Activated CD8-positive, alpha-beta T cell treated with anti-CD3 and anti-CD28 coated beads, Interleukin-2, amount 10 ng/mL, durations not matched to agents 7 days and 5 days (primary cell): Measurements from ENCODE around the gene SNORC. TPM values are rescaled to one million over a fixed set of nuclear protein-coding genes. Genes with fewer than 3 reads are reported as not detected.
A peak's percentile ranks its signal among the peaks of the same experiment; 100 is the strongest.
"Not testable (repeated sequence)": the region's sequence is repeated elsewhere in the genome, so short reads cannot be mapped to it uniquely, and the experiment has no call there.

ENCODE experiments used
- ATAC-seq: fragments of 150-1000 bp; cut with Tn5 transposase; one replicate; pipeline ENCODE4 v1.10.0; 2021; ENCODE audit warnings: moderate library complexity
- CTCF ChIA-PET: fragments of 350-600 bp; sonication (Branson Sonifier 250); formaldehyde crosslinking; loops from one replicate; lab custom pipeline; 2021; ENCODE audit warnings: antibody characterized with exemption; lab: Charles Lee
- POLR2A ChIA-PET: fragments of 350-600 bp; sonication (Branson Sonifier 250); formaldehyde crosslinking; loops from one replicate; lab custom pipeline; 2021; ENCODE audit warnings: antibody characterized with exemption; lab: Charles Lee
- DNase-seq: peaks from one replicate; pipeline ENCODE4 v3.0.0-alpha.2; 2020
- H3K27ac Mint-ChIP-seq: one replicate; pipeline ENCODE4 v1.8.0; 2021; ENCODE audit warnings: mild to moderate bottlenecking, mixed read lengths
- H3K27me3 Mint-ChIP-seq: one replicate; pipeline ENCODE4 v1.8.0; 2021; ENCODE audit warnings: low read depth, mixed read lengths
- H3K36me3 Mint-ChIP-seq: one replicate; pipeline ENCODE4 v1.8.0; 2021; ENCODE audit warnings: low read depth, mixed read lengths
- H3K4me1 Mint-ChIP-seq: one replicate; pipeline ENCODE4 v1.8.0; 2021; ENCODE audit warnings: low read depth, mixed read lengths
- H3K4me3 Mint-ChIP-seq: one replicate; pipeline ENCODE4 v1.8.0; 2021; ENCODE audit warnings: mild to moderate bottlenecking, mixed read lengths
- H3K9me3 Mint-ChIP-seq: one replicate; pipeline ENCODE4 v1.8.0; 2022; ENCODE audit warnings: mixed read lengths; ENCODE audit not compliant: insufficient read depth
- total RNA-seq, 2 experiments: library from RNA; stranded (reverse); gene quantifications; one replicate each; pipeline ENCODE4 v1.2.3, GENCODE V29; 2021

The SNORC gene
- total RNA-seq, 2 experiments from 2014 or later: 0.99 to 2.2 TPM

DNA sequence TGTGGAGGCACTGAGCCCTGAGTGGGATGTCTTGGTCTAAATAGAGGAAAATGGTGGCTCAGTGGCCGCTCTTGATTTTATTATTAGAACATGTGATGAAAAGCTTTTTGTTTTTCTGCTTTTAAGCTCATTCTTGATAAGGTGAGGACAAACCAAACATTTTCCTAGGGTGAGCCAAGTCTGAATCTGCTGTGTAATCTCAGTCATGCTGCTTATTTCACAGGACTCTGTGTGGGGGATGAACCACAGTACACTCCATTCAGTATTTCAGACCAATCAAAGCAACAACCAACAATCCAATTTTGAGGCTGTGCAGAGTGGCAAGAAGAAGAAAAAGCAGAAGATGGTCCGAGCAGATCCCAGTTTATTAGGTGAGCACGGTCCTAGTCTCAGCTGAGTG, 20.0 kb upstream of the SNORC start:
- Mint-ChIP-seq H3K9me3 (no peaks in the 10 kb centered on the region), H3K27ac (peak overlapping the region; percentile 9), H3K36me3 (peaks cover 63% of the 10 kb centered on the region), H3K4me1 (no peaks in the 10 kb centered on the region), H3K4me3 (no peak overlapping the region), H3K27me3 (no peaks in the 10 kb centered on the region)
- no peak for ATAC-seq
- CTCF ChIA-PET: no interaction called here
- POLR2A ChIA-PET: no interaction called here
- DNase-seq: no peak

DNA sequence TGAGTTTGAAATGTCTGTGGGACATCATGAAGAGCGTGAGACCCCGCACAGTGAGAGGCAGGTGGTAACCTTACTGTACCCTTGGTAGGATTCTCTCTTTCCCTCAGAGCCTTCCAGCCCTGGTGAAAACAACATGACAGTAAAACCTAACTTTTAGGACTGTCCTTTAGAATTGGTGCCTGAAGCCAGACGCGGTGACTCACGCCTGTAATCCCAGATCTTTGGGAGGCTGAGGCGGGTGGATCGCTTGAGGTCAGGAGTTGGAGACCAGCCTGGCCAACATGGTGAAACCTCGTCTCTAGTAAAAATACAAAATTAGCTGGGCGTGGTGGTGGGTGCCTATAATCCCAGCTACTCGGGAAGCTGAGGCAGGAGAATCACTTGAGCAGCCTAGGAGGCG, 18.0 kb upstream of the SNORC start:
- H3K4me3 Mint-ChIP-seq, H3K9me3 Mint-ChIP-seq, H3K27ac Mint-ChIP-seq, POLR2A ChIA-PET, DNase-seq, H3K27me3 Mint-ChIP-seq, H3K4me1 Mint-ChIP-seq: not testable (repeated sequence)
- ATAC-seq: peak; percentile 27
- CTCF ChIA-PET: interaction anchor here (1.5 to 4.7 kb wide), 3 partner anchors 201 to 398 kb away, joined by 3 to 33 read pairs (median 8); no protein-coding TSS in a partner anchor
- H3K36me3 Mint-ChIP-seq: peaks cover 54% of the 10 kb centered on the region

DNA sequence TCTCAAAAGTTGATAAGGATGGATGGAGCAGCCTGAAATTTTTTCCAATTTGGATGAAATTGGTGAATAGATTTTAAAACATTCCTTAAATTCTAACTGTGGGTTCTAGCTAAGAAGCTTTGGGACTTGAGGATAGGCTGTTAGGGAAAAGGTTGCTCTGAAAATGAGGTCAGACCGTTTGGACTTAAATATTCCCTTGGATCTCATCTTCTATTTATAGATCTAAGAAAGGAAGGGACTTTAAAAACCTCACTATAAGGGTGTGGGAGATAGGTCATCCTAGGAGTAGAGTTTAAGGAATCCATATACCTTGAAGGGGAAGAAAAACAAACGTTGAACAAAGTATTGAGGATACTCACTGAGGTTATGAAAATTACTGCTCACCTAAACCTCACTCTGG, 17.4 kb upstream of the SNORC start:
- DNase-seq (no peak), ATAC-seq (no peak)
- Mint-ChIP-seq H3K36me3 (peaks cover 55% of the 10 kb centered on the region), H3K4me1 (no peaks in the 10 kb centered on the region), H3K4me3 (no peak overlapping the region), H3K27me3 (no peaks in the 10 kb centered on the region), H3K27ac (no peak overlapping the region), H3K9me3 (no peaks in the 10 kb centered on the region)
- ChIA-PET CTCF (interaction anchor here (1.4 to 4.7 kb wide), 7 partner anchors 10 to 398 kb away, joined by 3 to 33 read pairs (median 5); partner anchors contain the start of gene INPP5D), POLR2A (no interaction called here)

DNA sequence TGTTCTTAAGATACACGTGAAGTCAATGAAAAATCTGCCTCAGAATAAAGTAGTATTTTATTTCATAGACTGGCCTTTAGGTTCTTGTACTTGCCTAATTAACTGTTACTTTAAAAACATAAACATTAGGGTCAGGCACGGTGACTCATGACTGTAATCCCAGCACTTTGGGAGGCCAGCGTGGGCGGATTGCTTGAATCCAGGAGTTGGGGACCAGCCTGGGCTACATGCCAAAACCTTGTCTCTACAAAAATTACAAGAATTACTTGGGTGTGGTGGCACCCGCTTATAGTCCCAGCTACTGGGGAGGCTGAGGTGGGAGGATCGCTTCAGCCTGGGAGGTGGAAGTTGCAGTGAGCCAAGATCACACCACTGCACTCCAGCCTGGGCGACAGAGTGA, 16.0 kb upstream of the SNORC start:
- Mint-ChIP-seq H3K4me1 (no peaks in the 10 kb centered on the region), H3K27me3 (no peaks in the 10 kb centered on the region), H3K36me3 (peaks cover 55% of the 10 kb centered on the region), H3K27ac (no peak overlapping the region), H3K4me3 (no peak overlapping the region), H3K9me3 (no peaks in the 10 kb centered on the region)
- ChIA-PET POLR2A (no interaction called here), CTCF (interaction anchor here (1.0 to 4.7 kb wide), 8 partner anchors 12 to 589 kb away, joined by 3 to 33 read pairs (median 4); partner anchors contain the start of gene INPP5D)
- ATAC-seq: no peak
- DNase-seq: no peak

DNA sequence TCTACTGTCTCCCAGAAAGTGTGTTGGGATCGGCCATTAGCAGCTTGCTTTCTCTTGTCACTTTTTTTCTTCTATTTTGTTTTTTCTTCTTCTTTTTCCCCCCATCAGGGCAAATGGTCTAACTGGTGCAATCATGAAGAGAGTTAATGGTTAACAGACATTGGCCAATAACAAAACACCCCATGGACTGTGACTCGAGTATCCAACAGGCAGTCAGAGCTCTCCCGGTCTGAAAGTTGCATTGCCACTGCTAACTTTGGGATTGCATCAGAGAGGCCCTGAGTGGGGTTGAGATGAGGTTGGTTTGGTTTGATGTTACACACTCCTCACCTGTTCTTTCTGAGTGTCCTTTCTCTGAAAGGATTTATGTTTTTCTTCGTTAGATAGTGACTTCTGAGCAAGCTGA, 12.9 kb upstream of the SNORC start:
- CTCF ChIA-PET: no interaction called here
- no peak overlapping the region for H3K27ac Mint-ChIP-seq
- ATAC-seq: no peak

DNA sequence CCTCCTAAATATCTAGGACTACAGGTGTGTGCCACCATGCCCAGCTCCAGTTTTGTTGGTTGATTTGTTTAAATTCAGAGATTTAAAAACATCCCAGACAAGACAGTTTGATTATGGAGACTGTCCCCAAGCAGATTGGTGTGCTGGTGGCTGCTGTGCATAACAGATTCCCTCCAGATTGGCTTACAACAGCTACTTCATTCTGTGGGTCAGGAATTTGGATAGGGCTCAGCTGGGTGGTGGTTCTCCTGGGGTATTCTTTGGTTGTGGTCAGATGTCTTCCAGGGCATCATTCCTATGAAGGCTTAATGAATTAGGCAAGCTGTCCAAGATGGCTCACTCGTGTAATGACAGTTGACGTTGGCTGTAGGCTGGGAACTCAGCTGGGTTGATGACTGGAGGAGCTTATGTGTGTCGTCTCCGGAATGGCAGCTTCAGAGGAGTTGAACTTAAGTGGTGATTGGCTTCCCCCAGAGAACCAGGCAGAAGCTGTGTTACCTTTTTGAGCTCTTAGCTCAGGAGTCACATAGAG, 10.6 kb upstream of the SNORC start:
- Mint-ChIP-seq H3K36me3 (peaks cover 42% of the 10 kb centered on the region), H3K4me1 (no peaks in the 10 kb centered on the region), H3K4me3 (no peak overlapping the region), H3K9me3 (no peaks in the 10 kb centered on the region), H3K27me3 (no peaks in the 10 kb centered on the region), H3K27ac (no peak overlapping the region)
- ATAC-seq: no peak
- CTCF ChIA-PET: no interaction called here
- DNase-seq: no peak
- POLR2A ChIA-PET: no interaction called here

More for the DNA sequence above, 12.9 kb upstream of the SNORC start:
- H3K4me1 Mint-ChIP-seq: no peaks in the 10 kb centered on the region
- no peak for DNase-seq
- POLR2A ChIA-PET: no interaction called here
- no peaks in the 10 kb centered on the region for H3K9me3 Mint-ChIP-seq
- no peak overlapping the region for H3K4me3 Mint-ChIP-seq
- H3K27me3 Mint-ChIP-seq: no peaks in the 10 kb centered on the region
- peaks cover 49% of the 10 kb centered on the region for H3K36me3 Mint-ChIP-seq

DNA sequence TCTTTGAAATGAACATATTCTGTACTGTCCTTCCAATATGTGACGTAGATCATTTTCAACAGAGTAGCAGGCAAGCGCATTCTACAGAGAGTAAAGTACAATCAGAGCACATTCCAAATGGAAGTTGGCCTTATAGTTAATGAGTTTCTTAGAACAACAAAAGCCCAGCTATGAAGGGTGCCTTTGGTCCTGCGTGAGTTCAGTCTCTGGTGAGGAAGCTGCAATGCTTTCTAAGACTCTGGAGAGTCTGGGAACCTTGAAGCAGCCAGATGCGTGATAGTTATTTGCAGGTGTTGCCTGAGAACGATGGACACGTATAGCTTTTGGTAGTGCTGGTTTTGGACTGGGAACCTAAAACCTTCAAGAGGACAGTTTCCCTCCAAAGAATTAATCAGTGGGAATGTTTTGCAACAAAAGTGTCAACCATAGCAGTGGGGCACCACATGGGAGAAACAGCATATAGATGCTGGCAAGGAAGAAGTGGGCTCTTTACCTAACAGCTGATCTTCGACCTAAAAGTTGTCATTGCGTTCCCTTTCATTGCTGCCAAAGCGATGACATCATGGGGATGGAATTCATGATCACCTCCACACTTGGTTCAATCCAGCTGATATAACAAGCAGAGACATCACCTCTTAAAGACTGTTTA, 9.3 kb upstream of the SNORC start:
- ChIA-PET CTCF (interaction anchor here (1.3 kb wide), 1 partner anchor 17 kb away, joined by 3 read pairs; no protein-coding TSS in a partner anchor), POLR2A (no interaction called here)
- DNase-seq (no peak), ATAC-seq (no peak)
- Mint-ChIP-seq H3K9me3 (no peaks in the 10 kb centered on the region), H3K27me3 (no peaks in the 10 kb centered on the region), H3K4me3 (no peak overlapping the region), H3K27ac (no peak overlapping the region), H3K4me1 (no peaks in the 10 kb centered on the region), H3K36me3 (peaks cover 40% of the 10 kb centered on the region)

DNA sequence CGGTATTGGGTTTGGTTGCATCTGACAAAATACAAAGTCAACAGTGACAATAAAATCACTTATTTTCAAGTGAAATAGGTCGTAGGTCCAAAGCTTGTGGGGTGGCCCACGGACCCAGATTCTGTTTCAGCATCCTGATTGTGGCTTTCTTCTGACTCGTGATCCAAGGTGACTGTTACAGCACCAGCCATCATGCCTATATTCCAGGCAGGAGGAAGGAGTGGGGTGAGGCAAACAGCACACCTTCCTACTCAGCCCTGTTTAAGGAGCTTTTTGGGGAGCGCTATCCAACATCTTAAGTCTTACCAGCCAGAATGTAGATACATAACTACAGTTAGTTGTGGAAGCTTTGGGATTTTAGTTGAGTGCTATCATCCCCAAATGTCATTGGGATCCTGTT, 8.7 kb upstream of the SNORC start:
- H3K4me1 Mint-ChIP-seq: no peaks in the 10 kb centered on the region
- ChIA-PET POLR2A (no interaction called here), CTCF (no interaction called here)
- ATAC-seq: no peak
- no peaks in the 10 kb centered on the region for H3K27me3 Mint-ChIP-seq
- H3K4me3 Mint-ChIP-seq: no peak overlapping the region
- no peak overlapping the region for H3K27ac Mint-ChIP-seq
- DNase-seq: no peak
- H3K9me3 Mint-ChIP-seq: no peaks in the 10 kb centered on the region
- H3K36me3 Mint-ChIP-seq: peaks cover 38% of the 10 kb centered on the region

DNA sequence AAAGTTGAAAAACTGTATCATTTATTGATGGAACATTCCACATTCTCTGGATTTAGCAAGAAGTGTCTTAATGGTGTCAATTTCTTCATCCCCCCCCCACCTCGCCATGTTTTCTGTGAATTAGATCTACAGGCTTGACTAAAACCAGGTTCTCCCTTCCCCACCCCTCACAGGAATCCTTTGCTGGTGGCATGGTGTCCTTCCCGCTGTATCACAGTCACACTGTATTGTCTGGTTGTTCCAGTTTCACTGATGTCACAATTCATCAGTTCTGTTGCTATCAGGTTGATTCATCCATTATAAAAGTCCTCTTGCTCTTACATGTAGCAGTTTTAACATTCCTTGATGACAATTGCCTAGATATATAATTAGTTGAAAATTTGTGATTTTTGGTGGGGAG, 6.1 kb upstream of the SNORC start:
- no peaks in the 10 kb centered on the region for H3K27me3 Mint-ChIP-seq
- DNase-seq: no peak
- no peak overlapping the region for H3K4me3 Mint-ChIP-seq
- ATAC-seq: no peak
- H3K4me1 Mint-ChIP-seq: no peaks in the 10 kb centered on the region
- no peaks in the 10 kb centered on the region for H3K9me3 Mint-ChIP-seq
- ChIA-PET POLR2A (no interaction called here), CTCF (no interaction called here)
- peaks cover 17% of the 10 kb centered on the region for H3K36me3 Mint-ChIP-seq
- no peak overlapping the region for H3K27ac Mint-ChIP-seq

DNA sequence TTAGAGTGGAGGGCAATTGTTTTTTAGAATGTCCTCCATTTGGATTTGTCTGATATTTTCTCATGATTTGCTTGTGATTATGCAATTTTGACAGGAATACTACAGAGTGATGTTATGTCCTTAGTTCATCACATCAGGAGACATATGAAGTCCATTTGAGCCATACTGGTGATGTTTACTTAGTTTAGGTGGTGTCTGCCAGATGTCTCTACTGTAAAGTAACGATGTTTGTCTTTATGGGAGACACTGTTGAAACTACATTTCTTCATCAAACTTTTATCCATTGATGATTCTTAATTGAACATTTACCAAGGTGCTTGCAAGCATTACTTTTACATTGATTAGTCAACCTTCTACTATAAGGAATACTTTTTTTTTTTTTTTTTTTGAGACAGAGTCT, 4.9 kb upstream of the SNORC start:
- H3K4me3 Mint-ChIP-seq: no peak overlapping the region
- POLR2A ChIA-PET: no interaction called here

DNA sequence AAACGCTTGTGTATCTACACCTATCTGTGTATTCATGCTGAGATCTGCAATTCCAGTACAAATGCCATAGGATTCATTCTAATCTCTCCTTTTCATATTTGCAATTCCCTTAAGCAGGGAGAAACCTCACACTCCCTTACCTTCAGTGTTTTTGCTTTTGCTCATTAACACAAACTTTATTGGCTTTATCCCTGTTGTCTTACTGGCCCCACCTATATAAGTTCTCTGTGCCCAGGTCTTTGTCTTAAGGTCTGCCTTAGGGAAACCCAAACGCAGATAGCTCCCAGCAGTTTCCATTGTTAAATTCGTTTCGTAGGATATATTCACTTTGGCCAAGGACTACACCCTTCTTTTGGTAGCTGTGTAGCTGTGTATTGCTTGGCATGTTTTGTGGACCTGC, 4.0 kb upstream of the SNORC start:
- H3K36me3 Mint-ChIP-seq: peaks cover 3% of the 10 kb centered on the region
- H3K4me1 Mint-ChIP-seq: no peaks in the 10 kb centered on the region
- H3K27ac Mint-ChIP-seq: no peak overlapping the region
- no peaks in the 10 kb centered on the region for H3K27me3 Mint-ChIP-seq
- H3K9me3 Mint-ChIP-seq: no peaks in the 10 kb centered on the region
- ChIA-PET POLR2A (no interaction called here), CTCF (interaction anchor here (1.4 kb wide), 1 partner anchor 12 kb away, joined by 3 read pairs; no protein-coding TSS in a partner anchor)
- no peak for DNase-seq
- ATAC-seq: no peak
- no peak overlapping the region for H3K4me3 Mint-ChIP-seq

More for the DNA sequence above, 4.9 kb upstream of the SNORC start:
- Mint-ChIP-seq H3K4me1 (no peaks in the 10 kb centered on the region), H3K27me3 (no peaks in the 10 kb centered on the region), H3K36me3 (peaks cover 9% of the 10 kb centered on the region), H3K9me3 (no peaks in the 10 kb centered on the region), H3K27ac (no peak overlapping the region)
- CTCF ChIA-PET: interaction anchor here (1.4 kb wide), 1 partner anchor 11 kb away, joined by 3 read pairs; no protein-coding TSS in a partner anchor
- ATAC-seq (no peak), DNase-seq (no peak)

DNA sequence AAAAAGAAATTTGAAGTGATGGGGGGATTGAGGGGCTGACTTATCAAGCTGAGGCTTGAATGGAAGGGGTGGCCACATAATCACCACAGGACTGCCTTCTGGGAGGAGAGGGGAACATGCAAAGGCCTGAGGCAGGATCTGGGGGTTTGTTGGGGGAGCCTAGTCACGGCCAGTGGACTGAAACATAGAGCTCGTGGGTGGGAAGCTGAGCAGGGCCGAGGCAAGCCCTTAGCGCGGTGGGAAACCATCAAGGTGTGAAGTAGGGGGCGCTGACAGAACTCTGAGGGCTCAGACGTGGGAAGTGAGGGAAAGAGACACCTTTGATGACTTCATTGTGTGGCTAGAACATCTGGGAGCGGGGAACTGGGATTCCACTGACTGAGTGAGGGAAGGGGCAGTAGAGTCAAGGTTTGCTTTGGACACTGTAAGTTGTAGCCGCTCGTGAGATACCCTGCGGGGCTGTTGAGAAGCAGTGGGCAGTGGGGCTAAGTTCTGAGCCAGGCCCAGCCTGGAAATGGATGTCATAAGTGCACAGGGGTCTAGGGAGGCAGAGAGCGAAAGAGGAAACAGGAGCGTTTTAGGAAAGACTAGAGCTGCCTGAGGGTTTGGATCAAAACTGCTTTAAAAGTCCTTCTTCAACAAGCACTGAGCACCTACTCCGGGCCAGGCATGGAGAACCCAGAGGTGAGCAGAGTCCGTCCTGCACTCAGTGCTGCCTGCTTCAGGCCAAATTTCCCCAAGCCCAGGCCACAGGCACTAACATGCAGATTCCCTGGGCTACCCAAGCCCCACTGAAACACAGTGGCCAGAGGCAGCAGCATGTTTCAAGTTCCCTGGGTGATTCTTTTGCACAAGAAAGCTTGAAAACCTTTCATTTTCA, 686 bp upstream of the SNORC start:
- CTCF ChIA-PET: no interaction called here
- H3K27me3 Mint-ChIP-seq: no peaks in the 10 kb centered on the region
- no peak for ATAC-seq
- H3K4me1 Mint-ChIP-seq: no peaks in the 10 kb centered on the region
- H3K4me3 Mint-ChIP-seq: no peak overlapping the region
- no peak for DNase-seq
- POLR2A ChIA-PET: no interaction called here
- H3K9me3 Mint-ChIP-seq: no peaks in the 10 kb centered on the region
- no peak overlapping the region for H3K27ac Mint-ChIP-seq
- no peaks in the 10 kb centered on the region for H3K36me3 Mint-ChIP-seq
